GM18502 (cell line): ENCODE data around the gene TRIM2.
A peak's percentile ranks its signal among the peaks of the same experiment; 100 is the strongest.

Source experiments
- ATAC-seq: cut with Tn5 transposase; IDR thresholded peaks from one replicate; pipeline ENCODE4 v1.9.1; 2021; ENCODE audit warnings: mild to moderate bottlenecking; ENCODE audit not compliant: unreplicated experiment, poor library complexity

TRIM2 gene

DNA sequence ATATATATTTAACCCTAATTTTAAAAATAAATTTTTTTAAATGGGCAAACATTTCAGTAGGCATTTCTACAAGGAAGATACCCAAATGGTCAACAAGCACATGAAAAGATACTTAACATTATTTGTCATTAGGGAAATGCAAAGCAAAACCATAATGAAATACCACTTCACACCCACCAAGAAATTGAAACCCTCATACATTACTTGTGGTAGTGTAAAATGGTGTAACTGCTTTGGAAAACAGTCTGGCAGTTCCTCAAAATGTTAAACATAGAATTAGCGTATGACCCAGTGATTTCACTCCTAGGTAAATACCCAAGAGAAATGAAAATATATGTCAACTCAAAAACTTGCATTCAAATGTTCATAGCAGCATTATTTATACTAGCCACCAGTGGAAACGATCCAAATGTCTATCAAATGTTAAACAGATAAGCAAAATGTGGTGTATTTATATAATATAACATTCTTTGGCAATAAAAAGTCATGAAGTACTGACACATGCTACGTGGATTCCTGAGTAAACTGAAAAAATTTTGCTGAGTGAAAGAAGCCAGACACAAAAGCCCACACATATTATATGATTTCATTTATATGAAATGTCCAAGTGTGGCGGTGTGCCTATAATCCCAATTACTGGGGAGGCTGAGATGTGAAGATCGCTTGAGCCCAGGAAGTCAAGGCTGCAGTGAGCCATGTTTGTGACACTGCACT, 16.6 kb downstream of the TRIM2 start:
- ATAC-seq = no peak

DNA sequence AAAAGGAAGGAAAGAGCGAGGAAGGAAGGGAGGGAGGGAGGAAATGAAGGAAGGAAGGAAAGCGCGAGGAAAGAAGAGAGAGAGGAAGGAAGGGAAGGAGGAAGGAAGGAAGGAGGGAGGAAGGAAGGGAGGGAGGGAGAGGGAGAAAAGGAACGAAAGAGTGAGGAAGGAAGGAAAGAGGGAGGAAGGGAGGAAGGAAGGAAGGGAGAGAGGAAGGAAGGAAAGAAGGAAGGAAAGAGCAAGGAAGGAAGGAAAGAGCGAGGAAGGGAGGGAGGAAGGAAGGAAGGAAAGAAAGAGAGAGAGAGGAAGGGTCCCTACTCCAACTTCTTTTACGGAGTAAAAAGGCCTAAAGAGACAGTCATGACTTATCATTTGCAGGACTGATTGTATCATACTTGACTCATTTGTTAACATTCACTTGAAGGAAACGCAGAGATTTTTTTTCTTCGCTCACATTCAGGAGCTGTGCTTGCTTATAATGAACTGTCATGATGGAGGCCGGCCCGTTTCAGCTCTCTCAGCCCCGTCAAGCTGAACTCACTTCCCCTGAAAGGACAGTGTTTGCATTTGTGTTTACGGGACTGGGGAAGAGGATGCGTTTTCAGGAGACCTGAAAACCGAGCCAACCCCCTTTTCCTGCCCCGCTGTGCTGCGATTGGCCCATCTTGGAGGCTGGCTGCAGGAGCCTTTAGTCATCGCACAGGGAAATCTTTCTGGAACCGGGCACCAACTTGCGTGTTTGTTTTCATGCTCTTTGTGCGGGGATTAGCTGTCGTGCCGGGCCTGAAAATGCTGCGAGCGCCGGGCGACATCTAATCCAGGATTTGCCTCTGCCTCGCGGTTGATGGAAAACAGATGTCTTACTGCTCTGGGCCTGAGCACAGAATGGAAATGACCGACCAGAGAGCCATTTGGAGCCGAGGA, 17.8 kb downstream of the TRIM2 start:
- ATAC-seq = peak; percentile 37

DNA sequence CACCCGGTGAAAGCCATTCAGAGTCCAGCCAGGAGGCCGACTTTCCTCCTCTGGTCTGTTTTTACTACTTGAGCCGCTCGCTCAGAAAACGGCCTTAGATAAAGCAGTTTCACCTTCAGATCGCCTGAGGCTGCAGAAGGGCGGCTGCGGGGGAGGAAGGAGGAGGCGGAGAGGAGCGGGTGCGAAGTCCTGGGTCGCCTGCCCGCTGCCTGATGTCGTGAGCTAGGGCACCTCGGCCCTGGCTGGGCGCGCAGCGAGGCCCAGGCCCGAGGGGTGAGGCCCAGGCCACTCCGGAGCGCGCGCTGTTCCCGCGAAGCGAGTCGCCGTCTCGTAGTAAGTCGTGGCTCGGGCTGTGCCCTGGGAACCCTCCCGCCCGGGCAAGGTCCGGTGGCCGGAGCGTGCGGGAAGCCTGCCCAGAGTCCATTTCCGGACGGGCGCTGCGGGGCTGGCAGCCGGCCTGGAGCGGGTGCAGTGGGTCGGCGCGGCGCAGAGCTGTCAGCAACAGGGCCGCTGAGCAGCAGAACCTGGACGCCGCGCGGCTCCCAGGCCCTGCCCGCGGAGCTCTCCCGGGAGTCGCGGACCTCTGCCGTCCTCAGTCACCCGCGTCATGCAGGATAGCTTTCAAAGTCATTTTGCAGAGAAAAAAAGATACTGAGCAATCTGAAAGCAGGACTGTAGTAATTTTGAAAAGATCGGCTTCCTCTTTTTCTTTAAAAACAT, 18.6 kb downstream of the TRIM2 start:
- ATAC-seq = peak; percentile 55

DNA sequence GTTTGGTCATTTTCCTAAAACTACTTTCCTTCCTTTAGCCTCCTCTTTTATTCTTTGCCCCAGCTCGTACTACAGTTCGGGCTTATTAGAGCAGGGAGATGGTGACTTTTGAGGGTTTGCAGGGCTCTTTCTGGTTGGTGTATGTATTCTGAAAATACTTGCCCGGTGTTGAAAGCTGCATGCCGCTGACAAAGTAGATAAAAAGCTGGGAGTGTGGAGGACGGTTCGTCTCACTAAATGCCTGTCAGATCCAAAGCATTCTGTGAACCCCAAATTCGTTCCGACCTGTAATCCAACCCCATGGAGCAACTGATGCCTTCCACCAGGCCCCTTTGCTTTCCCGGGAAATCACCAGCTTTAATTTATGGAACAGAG, 19.2 kb downstream of the TRIM2 start:
- ATAC-seq = no peak

DNA sequence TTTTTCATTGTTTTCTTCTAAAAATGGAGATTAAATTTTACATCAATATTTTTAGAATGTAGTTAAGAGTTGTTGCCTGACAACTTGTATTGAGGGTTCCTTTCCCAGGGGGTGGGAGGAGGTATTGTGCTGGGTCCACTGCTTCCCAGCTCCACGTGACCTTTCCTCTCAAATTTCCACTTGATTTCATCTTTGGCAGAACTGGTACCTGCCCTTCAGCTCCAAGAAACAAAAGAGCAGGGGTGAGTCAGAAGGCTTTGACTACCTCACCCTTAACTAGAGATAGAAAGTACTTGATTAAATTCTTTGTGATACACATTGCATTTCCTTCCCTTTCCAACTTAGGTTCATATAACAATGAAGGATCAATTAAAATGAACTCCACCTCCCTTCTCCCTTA, 19.7 kb downstream of the TRIM2 start:
- ATAC-seq = no peak

DNA sequence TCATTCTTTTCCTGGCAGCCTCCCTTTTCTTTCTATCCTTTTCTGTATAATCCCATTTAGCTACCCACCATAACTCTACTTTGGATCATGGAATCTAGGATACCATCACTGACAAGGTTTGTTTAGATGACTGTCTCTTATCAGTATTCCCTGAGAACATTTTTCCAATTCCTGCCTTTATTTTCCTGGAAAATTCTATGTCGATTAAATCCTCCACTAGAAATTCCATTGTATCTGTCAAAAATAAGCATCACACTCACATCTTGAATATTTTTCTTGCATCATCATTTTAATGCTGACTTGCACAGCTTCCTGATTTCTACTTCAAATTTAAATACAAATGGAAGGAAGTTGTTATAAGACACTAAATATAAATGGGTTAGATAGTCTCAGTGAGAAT, 20.2 kb downstream of the TRIM2 start:
- ATAC-seq = no peak

DNA sequence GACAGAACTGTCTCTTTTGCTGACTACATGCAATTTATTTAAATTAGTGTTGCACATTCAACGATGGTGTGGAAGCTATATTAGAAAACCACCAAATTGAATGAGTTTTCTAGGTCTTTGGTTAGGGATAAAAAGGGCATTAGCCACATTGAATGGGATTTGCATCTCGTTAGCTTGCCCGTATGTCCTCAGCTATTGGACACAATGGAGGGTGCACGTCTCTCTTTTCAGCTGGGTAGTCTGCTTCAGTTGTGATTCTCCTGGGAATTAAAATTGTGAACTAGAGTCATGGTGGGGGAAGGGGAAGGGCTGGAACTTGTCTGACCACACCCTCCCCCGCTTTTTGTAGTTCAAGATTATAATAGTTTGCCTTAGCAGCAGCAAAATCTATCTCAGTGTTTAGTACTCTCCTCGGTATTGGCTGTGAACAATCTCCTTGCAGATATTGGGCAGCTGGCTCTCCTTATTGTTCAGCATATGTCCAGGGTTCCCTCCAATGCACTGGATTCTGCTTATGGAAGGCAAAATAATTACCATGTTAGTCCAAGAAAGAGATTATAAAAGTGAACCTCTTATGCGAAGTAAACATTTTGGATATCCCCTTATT, 23.3 kb downstream of the TRIM2 start:
- no peak for ATAC-seq

DNA sequence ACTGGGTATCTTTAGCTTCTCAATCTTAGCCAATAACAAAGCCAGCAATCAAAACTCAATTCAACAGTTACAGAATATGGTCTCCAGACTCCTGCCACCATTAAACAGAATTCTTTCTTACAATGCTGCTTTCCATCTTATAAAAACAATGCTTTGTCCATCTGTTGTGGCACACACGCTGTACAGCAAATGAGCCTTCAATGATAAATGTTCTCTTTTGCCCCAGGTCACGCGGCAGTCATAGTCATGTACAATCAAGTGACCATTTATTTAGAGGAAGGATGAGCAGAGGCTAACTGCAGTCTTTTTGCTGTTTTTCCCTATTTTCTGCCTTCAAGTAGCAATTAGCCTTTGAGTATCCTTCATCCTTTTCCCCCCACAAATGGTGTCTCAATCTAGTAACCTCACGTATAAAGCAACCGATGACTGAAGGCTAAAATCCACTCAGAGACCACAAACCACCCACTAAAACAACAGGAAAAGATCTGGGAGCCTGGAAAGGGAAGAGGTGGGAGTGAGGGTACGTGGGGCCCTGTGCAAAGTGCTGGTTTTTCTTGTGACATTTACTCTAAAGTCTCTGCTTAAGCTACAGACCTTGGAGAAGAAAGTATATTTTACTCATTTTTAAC, 24.4 kb downstream of the TRIM2 start:
- ATAC-seq = no peak

DNA sequence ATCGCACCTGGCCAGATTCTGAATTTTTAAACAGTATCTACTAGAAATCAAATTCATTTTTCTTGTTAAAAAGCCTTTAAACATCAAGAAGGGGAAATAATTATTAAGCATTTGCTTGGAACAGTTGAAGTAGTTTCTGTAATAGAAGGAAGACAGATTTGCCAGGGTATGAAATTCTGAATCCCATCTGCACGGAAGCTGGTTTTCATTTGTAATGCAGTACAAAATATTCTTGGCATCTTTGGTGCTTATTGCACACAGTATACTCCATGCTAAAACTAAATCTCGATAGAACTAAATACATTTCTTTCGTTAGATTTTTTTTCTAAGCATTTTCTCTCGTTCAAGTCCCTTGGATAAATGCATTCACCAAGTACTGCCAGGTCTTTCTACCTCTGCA, 25.3 kb downstream of the TRIM2 start:
- ATAC-seq = no peak

DNA sequence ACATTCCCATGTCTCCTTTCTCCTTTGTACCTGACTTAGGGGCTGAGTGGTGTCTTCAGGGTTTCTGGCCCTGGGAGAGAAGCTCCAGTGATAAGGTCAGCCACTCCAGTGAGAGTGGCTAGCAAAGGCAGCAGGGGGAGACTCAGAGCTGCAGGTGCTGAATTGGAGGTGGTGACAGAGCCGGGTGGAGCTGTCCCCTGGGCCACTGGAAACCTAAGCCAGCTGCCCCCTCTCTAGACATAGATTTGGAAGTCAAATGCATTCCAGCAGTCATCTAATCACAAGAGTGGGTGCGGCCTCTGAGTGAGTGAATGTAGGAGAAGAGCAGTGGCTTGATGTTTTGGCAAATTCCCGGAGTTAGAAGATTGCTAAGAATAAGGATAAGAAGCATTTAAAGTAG, 28.5 kb downstream of the TRIM2 start:
- ATAC-seq = no peak

DNA sequence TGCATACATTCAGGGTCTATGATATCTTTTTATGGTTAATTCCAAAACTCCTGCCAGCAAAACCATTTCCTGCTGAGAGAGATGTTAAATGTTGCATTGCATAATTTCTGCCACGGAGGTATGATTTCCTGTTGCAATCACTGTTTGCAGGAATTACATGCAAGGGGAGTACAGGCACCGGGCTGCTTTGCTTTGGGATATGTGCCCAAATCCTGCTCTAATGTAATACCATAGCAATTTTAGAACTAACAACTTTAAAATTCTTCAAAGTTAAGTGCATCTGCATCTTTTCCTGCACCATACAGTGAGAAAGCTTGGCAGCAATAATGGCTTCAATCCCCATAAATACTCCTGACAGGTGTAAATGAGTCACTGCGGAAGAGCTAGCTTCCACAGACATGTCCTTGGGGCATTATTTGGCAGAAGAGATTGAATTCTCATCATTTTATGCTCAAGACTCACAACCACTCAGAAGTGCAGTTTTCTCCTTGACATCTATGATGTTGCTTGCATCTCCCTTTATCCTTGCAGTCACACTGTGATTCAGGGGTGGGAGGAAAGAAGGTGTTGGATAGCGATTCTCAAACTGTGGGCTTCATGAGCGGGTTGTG, 29.6 kb downstream of the TRIM2 start:
- no peak for ATAC-seq

DNA sequence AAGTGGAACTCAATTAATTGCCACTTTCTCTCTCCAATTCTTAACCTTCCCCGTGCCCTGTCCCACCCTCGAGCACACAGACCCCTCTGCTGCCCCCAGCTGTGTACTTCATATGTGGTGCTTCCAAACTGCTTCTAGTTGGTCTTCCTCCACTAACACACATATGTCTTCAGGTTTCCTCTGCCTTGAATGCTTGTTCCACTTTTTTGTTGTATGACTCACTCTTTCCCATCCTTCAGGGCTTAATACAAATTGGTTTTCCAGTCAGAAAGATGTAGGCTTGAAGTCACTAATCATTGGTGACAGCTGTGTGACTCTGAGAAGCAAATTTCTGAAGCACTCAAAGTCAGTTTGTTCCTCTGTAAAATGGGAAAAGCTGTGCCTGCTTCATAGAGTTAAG, 30.6 kb downstream of the TRIM2 start:
- no peak for ATAC-seq

DNA sequence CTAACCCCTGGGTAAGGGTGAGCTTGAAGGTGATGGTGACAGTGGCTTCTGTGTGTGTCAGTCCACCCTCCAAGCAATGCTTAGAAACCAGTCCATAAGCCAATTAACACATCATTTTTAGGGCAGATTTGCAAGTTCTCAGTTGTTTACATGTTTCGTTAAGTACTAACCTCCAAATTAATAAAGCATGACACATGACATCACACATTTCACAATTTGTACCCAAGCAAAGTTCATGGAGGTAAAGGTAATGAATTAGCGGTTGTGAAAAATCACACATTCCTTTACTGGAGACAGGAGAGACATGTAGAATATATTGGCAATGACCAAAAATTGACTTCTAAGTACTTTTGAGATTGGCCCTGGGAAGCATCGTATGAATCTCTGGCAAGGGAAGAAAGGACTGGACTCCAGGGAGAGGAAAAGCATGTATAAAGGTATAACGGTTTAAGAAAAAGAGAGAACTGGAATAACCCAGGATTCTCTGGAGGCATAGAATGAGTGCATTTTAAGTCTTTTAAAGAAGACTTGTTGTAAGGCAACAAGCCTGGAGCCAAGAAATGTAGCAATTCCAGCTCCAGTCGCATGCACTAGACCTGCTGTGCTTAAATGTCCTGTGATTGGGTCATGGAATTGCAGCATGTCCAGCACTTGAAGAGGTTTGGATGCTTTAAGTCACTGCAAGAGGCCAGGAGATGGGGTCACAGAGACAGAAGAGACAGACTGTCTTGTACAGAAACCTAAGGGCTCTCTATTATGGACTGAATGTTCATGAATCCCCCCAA, 34.1 kb downstream of the TRIM2 start:
- no peak for ATAC-seq

DNA sequence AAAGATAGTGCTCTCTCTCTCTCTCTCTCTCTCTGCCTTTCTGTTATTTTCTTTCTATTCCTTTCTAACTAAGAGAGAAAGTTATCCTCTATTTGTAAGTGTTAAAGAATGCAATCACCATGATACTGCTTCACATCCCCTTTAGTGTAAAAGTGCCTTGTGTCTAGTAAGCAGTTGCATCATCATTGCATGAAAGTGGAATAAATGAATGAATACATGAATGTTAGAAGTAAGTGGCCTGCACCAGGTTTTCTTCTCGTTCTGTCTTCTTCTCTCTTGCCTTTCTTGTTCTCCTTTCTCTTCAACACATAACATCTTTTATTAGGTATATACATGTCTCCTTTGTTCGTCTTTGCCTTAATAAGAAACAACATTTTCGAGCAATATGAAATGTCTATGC, 35.2 kb downstream of the TRIM2 start:
- no peak for ATAC-seq

DNA sequence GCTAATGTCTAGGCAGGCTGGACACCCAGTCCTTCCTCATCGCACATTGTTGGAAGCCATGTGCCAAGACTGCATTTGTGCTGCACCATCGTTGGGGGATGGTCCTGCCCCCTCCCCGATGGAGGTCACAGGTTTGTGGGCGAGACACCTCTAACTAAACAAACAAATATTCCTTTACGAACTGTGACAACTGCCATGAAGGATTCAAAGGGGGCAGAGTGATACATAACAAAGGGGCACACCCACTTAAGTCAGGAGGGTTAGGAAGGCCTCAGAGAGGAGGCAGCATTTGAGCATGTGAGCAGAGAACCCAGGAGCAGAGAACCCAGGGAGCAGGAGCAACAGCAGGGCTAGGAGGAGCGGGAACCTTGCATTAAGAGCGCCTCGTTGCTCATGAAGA, 37.1 kb downstream of the TRIM2 start:
- ATAC-seq = no peak

DNA sequence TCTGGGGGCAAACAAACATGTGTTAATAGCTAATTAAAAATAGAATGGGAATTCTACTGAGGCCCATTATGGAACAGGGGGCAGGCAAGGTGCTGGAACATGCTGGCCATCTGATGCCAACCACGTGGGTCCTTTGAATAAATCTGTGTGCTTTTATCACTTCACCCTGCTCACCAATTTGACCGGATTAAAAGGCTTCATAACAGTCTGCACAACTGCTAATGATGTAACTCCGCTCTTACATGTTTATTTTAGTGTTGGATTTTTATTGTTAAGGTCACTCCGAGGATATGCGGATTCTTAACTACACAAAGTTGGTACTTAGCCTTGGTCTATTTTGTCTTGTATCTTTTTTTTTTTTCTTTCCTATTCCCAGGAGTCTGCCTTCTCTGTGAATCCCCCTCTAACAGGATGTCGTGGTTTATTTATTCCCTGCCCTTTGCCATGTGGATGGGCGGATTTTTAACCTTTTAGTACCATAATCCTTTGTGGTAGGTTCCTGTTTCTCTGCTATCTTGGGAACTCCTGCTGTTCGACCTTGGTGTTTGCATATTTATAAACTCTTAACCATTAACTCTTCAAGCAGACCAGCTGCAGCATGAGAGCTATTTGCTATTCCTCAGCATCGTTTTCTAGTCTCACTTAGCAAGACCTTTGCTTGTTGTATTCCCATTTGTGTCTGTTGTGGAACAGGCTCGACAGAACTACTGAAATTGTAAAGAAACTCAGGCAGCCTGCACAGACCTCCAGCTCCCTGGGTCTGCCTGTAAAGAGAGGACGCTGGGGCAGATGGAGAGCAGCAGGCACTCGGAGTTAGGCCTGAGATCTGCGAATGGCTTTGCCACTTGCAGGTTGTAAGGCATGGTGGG, 38.0 kb downstream of the TRIM2 start:
- ATAC-seq = no peak

DNA sequence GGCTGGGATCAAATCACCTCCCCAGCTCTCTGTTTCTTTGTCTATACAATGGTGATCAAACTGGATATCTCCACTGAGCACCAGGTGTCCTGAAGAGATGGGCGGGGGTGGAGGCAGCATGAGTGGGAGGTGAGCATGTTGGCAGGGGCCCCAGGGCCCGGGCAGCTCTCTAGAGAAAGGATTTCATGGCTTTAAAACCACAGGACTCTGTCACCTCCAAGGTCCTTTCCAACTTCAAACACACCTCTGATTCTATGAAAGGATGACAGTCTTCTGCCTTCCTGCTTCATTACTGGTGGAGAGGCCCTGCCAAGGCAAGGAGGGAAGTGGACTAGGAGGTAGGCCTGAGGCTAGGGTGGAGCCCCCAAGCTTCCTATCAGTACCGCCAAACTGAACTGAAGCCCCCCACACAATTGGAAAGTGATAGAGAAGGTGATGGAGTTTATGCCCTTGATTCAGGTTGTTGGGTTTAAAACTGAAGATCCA, 38.6 kb downstream of the TRIM2 start:
- ATAC-seq = no peak

DNA sequence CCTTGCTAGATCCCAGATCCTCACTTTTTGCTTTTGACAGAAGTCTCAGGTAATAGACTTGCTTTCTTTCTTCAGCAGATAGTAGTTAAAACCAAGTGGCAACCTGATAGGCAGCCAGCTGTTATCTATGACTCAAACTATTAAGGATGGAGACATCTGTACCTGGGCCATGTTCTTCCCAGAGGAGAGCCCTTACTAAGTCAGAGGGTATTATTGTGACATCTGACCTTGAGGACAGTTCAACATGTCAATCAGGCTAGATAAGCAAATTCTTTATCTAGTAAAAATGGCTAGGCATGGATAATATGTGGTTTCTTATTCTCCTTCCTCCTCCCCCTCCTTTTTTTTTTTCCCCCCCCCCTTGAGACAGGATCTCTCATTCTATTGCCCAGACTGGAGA, 39.2 kb downstream of the TRIM2 start:
- no peak for ATAC-seq
